Endothelial cell of umbilical vein (primary cell): ENCODE results near the gene ZNF407.

ENCODE experiments used
- EZH2 ChIP-seq: IDR thresholded peaks from 2 replicates; pipeline ENCODE4 v1.6.1; 2012; ENCODE audit warnings: borderline replicate concordance, low read depth, mild to moderate bottlenecking, moderate library complexity, low read length, inconsistent platforms; ENCODE audit not compliant: severe bottlenecking
- JUN ChIP-seq: IDR thresholded peaks from 2 replicates; pipeline ENCODE4 v1.6.1; 2011; ENCODE audit warnings: borderline replicate concordance, low read depth; ENCODE audit not compliant: insufficient read length, insufficient read depth
- POLR2A ChIP-seq: IDR thresholded peaks from 2 replicates; pipeline ENCODE4 v1.6.1; 2012; ENCODE audit warnings: low read depth, mild to moderate bottlenecking, control low read depth, low read length
- POLR2AphosphoS5 ChIP-seq: IDR thresholded peaks from 2 replicates; pipeline ENCODE4 v1.6.1; 2012; ENCODE audit warnings: low read depth, mild to moderate bottlenecking, control low read depth, low read length, moderate library complexity; ENCODE audit not compliant: insufficient read depth
- TF ChIP-seq, protein P1 (sequence below), 2 donors: IDR thresholded peaks; 1 replicate in 1 of 2; 2 replicates in 1 of 2; pipeline ENCODE4 v1.5.1; 2011; ENCODE audit warnings: low read length in 2 of 2, mild to moderate bottlenecking in 2 of 2, moderate library complexity in 2 of 2, control low read depth in 1 of 2, inconsistent platforms in 1 of 2, low read depth in 1 of 2; ENCODE audit not compliant: insufficient read depth in 1 of 2; ENCODE audit errors: extremely low read depth in 1 of 2

- TF ChIP-seq, protein P1, sequence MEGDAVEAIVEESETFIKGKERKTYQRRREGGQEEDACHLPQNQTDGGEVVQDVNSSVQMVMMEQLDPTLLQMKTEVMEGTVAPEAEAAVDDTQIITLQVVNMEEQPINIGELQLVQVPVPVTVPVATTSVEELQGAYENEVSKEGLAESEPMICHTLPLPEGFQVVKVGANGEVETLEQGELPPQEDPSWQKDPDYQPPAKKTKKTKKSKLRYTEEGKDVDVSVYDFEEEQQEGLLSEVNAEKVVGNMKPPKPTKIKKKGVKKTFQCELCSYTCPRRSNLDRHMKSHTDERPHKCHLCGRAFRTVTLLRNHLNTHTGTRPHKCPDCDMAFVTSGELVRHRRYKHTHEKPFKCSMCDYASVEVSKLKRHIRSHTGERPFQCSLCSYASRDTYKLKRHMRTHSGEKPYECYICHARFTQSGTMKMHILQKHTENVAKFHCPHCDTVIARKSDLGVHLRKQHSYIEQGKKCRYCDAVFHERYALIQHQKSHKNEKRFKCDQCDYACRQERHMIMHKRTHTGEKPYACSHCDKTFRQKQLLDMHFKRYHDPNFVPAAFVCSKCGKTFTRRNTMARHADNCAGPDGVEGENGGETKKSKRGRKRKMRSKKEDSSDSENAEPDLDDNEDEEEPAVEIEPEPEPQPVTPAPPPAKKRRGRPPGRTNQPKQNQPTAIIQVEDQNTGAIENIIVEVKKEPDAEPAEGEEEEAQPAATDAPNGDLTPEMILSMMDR (IDR thresholded peaks at IDR 0.05; ENCODE audit: extremely low read depth in 1 of 2, insufficient read depth in 1 of 2, low read depth in 1 of 2, low read length in 2 of 2): no peak
- TF ChIP-seq POLR2A (no peak), JUN (no peak), EZH2 (no peak), POLR2AphosphoS5 (no peak)
Measured at GRCh38 chr18:74817576-74817975, 219.9 kb downstream of the ZNF407 start.
